ENCODE data around the gene DNALI1.

DNA sequence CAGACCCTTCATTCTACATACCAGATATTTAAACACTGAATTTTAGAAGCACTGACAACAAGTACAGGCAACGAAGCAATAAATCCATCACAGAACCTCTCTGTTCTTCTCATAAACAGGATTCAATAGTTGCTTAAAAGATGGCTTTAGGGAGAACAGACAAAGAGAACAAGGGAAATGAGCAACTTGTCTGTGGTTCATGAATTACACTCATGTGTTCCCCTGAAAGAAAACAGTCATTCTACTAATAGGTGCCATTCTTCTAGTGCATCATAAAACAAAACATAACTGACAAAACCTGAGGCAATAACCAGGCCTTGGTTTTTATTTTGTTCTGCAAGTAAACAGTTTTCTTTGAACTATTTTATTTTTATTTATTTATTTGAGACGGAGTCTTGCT lies 32.2 kb downstream of the DNALI1 start:
- no peak for TF ChIP-seq EZH2phosphoT487 (IDR thresholded peaks at IDR 0.05)
- TF ChIP-seq, protein P1, sequence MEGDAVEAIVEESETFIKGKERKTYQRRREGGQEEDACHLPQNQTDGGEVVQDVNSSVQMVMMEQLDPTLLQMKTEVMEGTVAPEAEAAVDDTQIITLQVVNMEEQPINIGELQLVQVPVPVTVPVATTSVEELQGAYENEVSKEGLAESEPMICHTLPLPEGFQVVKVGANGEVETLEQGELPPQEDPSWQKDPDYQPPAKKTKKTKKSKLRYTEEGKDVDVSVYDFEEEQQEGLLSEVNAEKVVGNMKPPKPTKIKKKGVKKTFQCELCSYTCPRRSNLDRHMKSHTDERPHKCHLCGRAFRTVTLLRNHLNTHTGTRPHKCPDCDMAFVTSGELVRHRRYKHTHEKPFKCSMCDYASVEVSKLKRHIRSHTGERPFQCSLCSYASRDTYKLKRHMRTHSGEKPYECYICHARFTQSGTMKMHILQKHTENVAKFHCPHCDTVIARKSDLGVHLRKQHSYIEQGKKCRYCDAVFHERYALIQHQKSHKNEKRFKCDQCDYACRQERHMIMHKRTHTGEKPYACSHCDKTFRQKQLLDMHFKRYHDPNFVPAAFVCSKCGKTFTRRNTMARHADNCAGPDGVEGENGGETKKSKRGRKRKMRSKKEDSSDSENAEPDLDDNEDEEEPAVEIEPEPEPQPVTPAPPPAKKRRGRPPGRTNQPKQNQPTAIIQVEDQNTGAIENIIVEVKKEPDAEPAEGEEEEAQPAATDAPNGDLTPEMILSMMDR (IDR thresholded peaks at IDR 0.05) = no peak

All from neural progenitor cell (in vitro differentiated cells).